K562 (cell line): ENCODE results near the gene SLC23A2. TPM values are rescaled to one million over a fixed set of nuclear protein-coding genes. Genes with fewer than 3 reads are reported as not detected.

Experiments
- ATAC-seq: fragments of 200-7000 bp; cut with Tn5 transposase; 3 replicates; pipeline ENCODE4 v1.9.1; 2020; ENCODE audit warnings: moderate library complexity
- BruUV-seq: library from RNA; stranded (reverse); fragments of 400-500 nt; replicated peaks from 2 replicates; lab custom pipeline; 2021; lab: Mats Ljungman, UMichigan
- CTCF ChIA-PET: fragments of 300-600 bp; formaldehyde crosslinking; extraction: SDS; loops from one replicate; lab custom pipeline; 2021; ENCODE audit warnings: low intra/inter-chr PET ratio; lab: Yijun Ruan, JAX
- POLR2A ChIA-PET: fragments of 300-600, 350-650 bp; sonication (Branson Sonifier 250); formaldehyde crosslinking; extraction: SDS; loops from one replicate; lab custom pipeline; 2021; ENCODE audit warnings: antibody characterized with exemption, inconsistent platforms; lab: Yijun Ruan, JAX
- DNase-seq, 4 experiments: peaks; one replicate each; pipeline versions ENCODE4 v3.0.0 to v3.0.0-alpha.2; 2011 to 2018; ENCODE audit warnings: low spot score in 3 of 4, mixed read lengths in 3 of 4; ENCODE audit errors: extremely low read depth in 1 of 4
- FAIRE-seq: peaks from 2 replicates; lab custom pipeline; 2011; peaks lifted over from hg19 to GRCh38; lab: Jason Lieb, UNC
- H2AFZ ChIP-seq: 2 replicates; pipeline ENCODE4 v1.6.0; 2011; ENCODE audit warnings: low read depth, low read length, control low read depth, inconsistent platforms
- H3K27ac ChIP-seq: fragments of 200-600 bp; 3 replicates; pipeline ENCODE4 v1.8.0; 2011; ENCODE audit warnings: low read depth, mild to moderate bottlenecking, control low read depth, inconsistent platforms, low read length, moderate library complexity, mixed read lengths; ENCODE audit errors: extremely low read depth
- H3K27me3 ChIP-seq, 2 experiments: fragments of 300-600 bp in 1 of 2; 2 replicates in 1 of 2; 3 replicates in 1 of 2; pipeline versions ENCODE4 v1.6.0 to v1.8.0; 2011; ENCODE audit warnings: inconsistent platforms in 2 of 2, low read length in 2 of 2, mild to moderate bottlenecking in 1 of 2, mixed read lengths in 1 of 2, moderate library complexity in 1 of 2; ENCODE audit not compliant: control insufficient read depth in 2 of 2, insufficient read depth in 2 of 2
- H3K36me3 ChIP-seq: fragments of 300-600 bp; 3 replicates; pipeline ENCODE4 v1.8.0; 2011; ENCODE audit warnings: mild to moderate bottlenecking, low read length, inconsistent platforms; ENCODE audit not compliant: control insufficient read depth, insufficient read depth
- H3K4me1 ChIP-seq, 2 experiments: fragments of 200-600 bp in 1 of 2; replicated peaks in 1 of 2; 2 replicates in 1 of 2; 3 replicates in 1 of 2; pipeline versions ENCODE4 v1.5.1 to v1.8.0; 2011; ENCODE audit warnings: inconsistent platforms in 2 of 2, low read length in 2 of 2, mild to moderate bottlenecking in 1 of 2, mixed read lengths in 1 of 2, moderate library complexity in 1 of 2; ENCODE audit not compliant: control insufficient read depth in 2 of 2, insufficient read depth in 2 of 2
- H3K4me2 ChIP-seq: 2 replicates; pipeline ENCODE4 v1.6.1; 2011; ENCODE audit warnings: low read length, control low read depth, inconsistent platforms, mixed read lengths; ENCODE audit not compliant: insufficient read depth
- H3K4me3 ChIP-seq: fragments of 200-600 bp; sonication (generic), shearing (Covaris generic); 2 replicates; pipeline ENCODE4 v1.5.1; 2016; ENCODE audit warnings: control low read depth, inconsistent platforms
- H3K79me2 ChIP-seq: fragments of 200-600 bp; 3 replicates; pipeline ENCODE4 v1.8.0; 2011; ENCODE audit warnings: low read length, inconsistent platforms; ENCODE audit not compliant: control insufficient read depth, insufficient read depth
- H3K9ac ChIP-seq, 2 experiments: 2 replicates each; pipeline versions ENCODE4 v1.6.0 to v1.6.1; 2011; ENCODE audit warnings: low read depth in 2 of 2, low read length in 2 of 2, control low read depth in 1 of 2, inconsistent platforms in 1 of 2, mild to moderate bottlenecking in 1 of 2, mixed read lengths in 1 of 2; ENCODE audit not compliant: insufficient read depth in 1 of 2
- H3K9me1 ChIP-seq: one replicate; pipeline ENCODE4 v1.6.0; 2011; ENCODE audit warnings: inconsistent platforms, mild to moderate bottlenecking, low read length, moderate library complexity; ENCODE audit not compliant: control insufficient read depth, insufficient read depth
- H3K9me3 ChIP-seq: replicated peaks from 2 replicates; pipeline ENCODE4 v1.5.1; 2011; ENCODE audit warnings: low read depth, low read length, inconsistent platforms; ENCODE audit not compliant: control insufficient read depth, insufficient read depth
- H4K20me1 ChIP-seq: replicated peaks from 2 replicates; pipeline ENCODE4 v1.6.1; 2011; ENCODE audit warnings: low read length, inconsistent platforms, mixed read lengths; ENCODE audit not compliant: control insufficient read depth, insufficient read depth
- CBFA2T2 ChIP-seq: fragments of 450-650 bp; conservative IDR thresholded peaks from 2 replicates; pipeline ENCODE4 v1.6.1; 2017; ENCODE audit warnings: mild to moderate bottlenecking
- CBX2 ChIP-seq: fragments of 200-600 bp; sonication (generic); IDR thresholded peaks from one replicate; pipeline ENCODE4 v1.6.1; 2012; ENCODE audit warnings: mild to moderate bottlenecking, low read length, inconsistent platforms; ENCODE audit not compliant: insufficient read depth, poor library complexity, severe bottlenecking
- HNRNPUL1 ChIP-seq: fragments of 200-400 bp; formaldehyde crosslinking; IDR thresholded peaks from 2 replicates; pipeline ENCODE4 v1.6.1; 2017; ENCODE audit warnings: low read length
- JUND ChIP-seq, 2 experiments: IDR thresholded peaks; 2 replicates in 1 of 2; 3 replicates in 1 of 2; pipeline ENCODE4 v1.6.1; 2011; ENCODE audit warnings: borderline replicate concordance in 2 of 2, low read depth in 2 of 2, low read length in 2 of 2, improper control_type of control experiment in 1 of 2, missing biosample characterization in 1 of 2, missing genetic modification characterization in 1 of 2, missing genetic modification reagents in 1 of 2
- MLLT1 ChIP-seq, 2 experiments: fragments of 450-650 bp; IDR thresholded peaks; 2 replicates each; pipeline ENCODE4 v1.6.1; 2016
- MTA3 ChIP-seq: fragments of 450-650 bp; formaldehyde crosslinking; IDR thresholded peaks from 2 replicates; pipeline ENCODE4 v1.6.1; 2017; ENCODE audit warnings: mild to moderate bottlenecking, borderline replicate concordance
- TARDBP ChIP-seq: fragments of 450-650 bp; IDR thresholded peaks from 2 replicates; pipeline ENCODE4 v1.6.1; 2016
- ZNF121 ChIP-seq: sonication (generic); formaldehyde crosslinking; conservative IDR thresholded peaks from 2 replicates; pipeline ENCODE4 v1.8.0; 2022; ENCODE audit warnings: missing genetic modification reagents
- ZNF146 ChIP-seq: IDR thresholded peaks from one replicate; pipeline ENCODE4 v1.6.1; 2018; ENCODE audit warnings: missing compliant biosample characterization; ENCODE audit not compliant: unreplicated experiment
- WGBS: fragments of 100-300 bp; shearing (Covaris generic); methylation state at CpG from one replicate; pipeline ENCODE4 v1.1.6; 2016; ENCODE audit warnings: low coverage, mixed read lengths; ENCODE audit not compliant: insufficient coverage; ENCODE audit errors: missing lambda C conversion rate; 5-methylcytosine and 5-hydroxymethylcytosine counted together
- in situ Hi-C: fragments of 300-500 bp; cut with MboI; formaldehyde crosslinking; loops from 4 replicates; pipeline ENCODE4 v1.15.0; 2018; ENCODE audit warnings: inconsistent platforms, mixed read lengths
- intact Hi-C: fragments of 100-400 bp; cut with micrococcal nuclease; formaldehyde crosslinking; loops from 2 replicates; pipeline ENCODE4 v1.14.2; 2022
- polyA plus RNA-seq, 8 experiments: library from polyadenylated mRNA; depleted of rRNA in 4 of 8; stranded (reverse) in 5 of 8; unstranded in 3 of 8; fragments of >200 nt; fragmentation: Nextera tagmentation in 2 of 8; fragmentation: Illumina TruSeq in 1 of 8; extraction: Ambion mirVana in 2 of 8; extraction: Trizol in 1 of 8; gene quantifications; 2 replicates each; pipeline versions ENCODE4 v1.2.1 to v1.2.3, GENCODE V29; 2011 to 2014; ENCODE audit warnings: inconsistent platforms in 1 of 8, missing spikeins in 1 of 8
- total RNA-seq, 7 experiments: library from RNA; depleted of rRNA in 6 of 7; stranded (reverse); fragments of >200 nt in 6 of 7; fragmentation: Illumina TruSeq in 2 of 7; extraction: Trizol in 2 of 7; gene quantifications; 2 replicates each; pipeline versions ENCODE4 v1.2.1 to v1.2.3, GENCODE V29; 2011 to 2021; ENCODE audit warnings: low replicate concordance in 1 of 7
- TF ChIP-seq, protein P1 (sequence below), 2 experiments: IDR thresholded peaks; 2 replicates each; pipeline ENCODE4 v1.6.1; 2012; ENCODE audit warnings: improper control_type of control experiment in 2 of 2, low read depth in 2 of 2, low read length in 2 of 2, borderline replicate concordance in 1 of 2

Gene SLC23A2
- total and polyA plus RNA-seq, 9 of the 15 experiments (the other 6 are each of a cell fraction or from before 2014, with no cell fraction given), result 0.39 to 6.7 (median 3.2) TPM

DNA sequence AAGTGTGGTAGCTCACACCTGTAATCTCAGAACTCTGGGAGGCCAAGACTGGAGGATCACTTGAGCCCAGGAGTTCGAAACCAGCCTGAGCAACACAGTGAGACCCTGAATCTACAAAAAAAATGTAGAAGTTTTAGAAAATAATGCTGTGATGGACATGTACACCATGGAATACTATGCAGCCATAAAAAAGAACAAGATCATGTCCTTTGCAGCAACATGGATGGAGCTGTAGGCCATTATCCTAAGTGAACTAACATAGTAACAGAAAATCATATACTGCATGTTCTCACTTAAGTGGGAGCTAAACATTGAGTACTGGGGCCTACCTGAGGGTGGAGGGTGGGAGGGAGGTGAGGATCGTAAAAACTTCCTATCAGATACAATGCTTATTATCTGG lies 168.8 kb downstream of the SLC23A2 start:
- Histone ChIP-seq H3K27ac (no peak overlapping the region), H3K9me1 (peaks cover 3% of the 10 kb centered on the region), H3K9me3 (no peaks in the 10 kb centered on the region), H4K20me1 (no peaks in the 10 kb centered on the region), H3K4me1 (no peaks in the 10 kb centered on the region), H3K4me3 (no peak overlapping the region), H3K4me2 (no peak overlapping the region), H3K36me3 (no peaks in the 10 kb centered on the region), H2AFZ (no peak overlapping the region), H3K9ac (no peak overlapping the region), H3K27me3 (peaks cover 3 to 11% of the 10 kb centered on the region in 2 experiments; a peak in 3 of 5 replicates), H3K79me2 (no peaks in the 10 kb centered on the region)
- TF ChIP-seq JUND (IDR thresholded peaks at IDR 0.05; ENCODE audit: borderline replicate concordance, low read depth, low read length) (no peak), JUND (tag; IDR thresholded peaks at IDR 0.05; ENCODE audit: borderline replicate concordance, low read depth, low read length) (no peak), CBX2 (no peak), ZNF121 (CRISPR knock-in tag) (no peak), ZNF146 (CRISPR knock-in tag) (peak; percentile 58)
- DNase-seq (no peak), FAIRE-seq (no peak), ATAC-seq (no peak)
- 0% methylated on average over 2 of the region's 2 CpGs for WGBS
- CTCF ChIA-PET, result no interaction called here
- in situ Hi-C loops, result no loop called here
- POLR2A ChIA-PET, result no interaction called here
- BruUV-seq, result no TSS peak
- intact Hi-C loops, result no loop called here

DNA sequence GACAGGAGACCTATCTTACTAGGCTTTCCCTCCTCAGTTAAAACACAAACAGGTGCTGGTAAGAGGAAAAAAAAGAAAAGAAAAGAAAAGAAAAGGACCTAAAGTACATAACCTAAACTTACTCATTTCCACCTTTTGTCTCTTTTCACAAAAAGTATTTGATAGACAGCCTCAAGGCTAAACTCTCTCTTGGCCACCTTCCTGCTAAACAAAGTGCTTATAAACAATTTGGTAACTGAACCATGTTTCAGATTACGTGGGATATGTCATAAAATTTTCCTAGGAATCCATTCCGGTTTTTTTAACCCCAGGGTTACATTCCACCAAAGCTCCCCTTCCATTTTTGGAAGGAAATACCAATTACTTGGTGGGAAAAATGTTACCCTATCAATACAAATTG lies 170.6 kb downstream of the SLC23A2 start:
- H3K4me2 ChIP-seq, result no peak overlapping the region
- no peak overlapping the region for H3K4me3 ChIP-seq
- in situ Hi-C loops, result no loop called here
- ATAC-seq (no peak), DNase-seq (no peak), FAIRE-seq (no peak)
- 0% methylated on average over 2 of the region's 2 CpGs for WGBS
- ChIA-PET CTCF (no interaction called here), POLR2A (no interaction called here)
- H3K27ac ChIP-seq, result no peak overlapping the region
- H3K9me3 ChIP-seq, result no peaks in the 10 kb centered on the region
- no peaks in the 10 kb centered on the region for H3K9me1 ChIP-seq
- H3K27me3 ChIP-seq, result peaks cover 0 to 11% of the 10 kb centered on the region in 2 experiments; a peak in 2 of 5 replicates
- H3K36me3 ChIP-seq, result no peaks in the 10 kb centered on the region
- H3K9ac ChIP-seq, result no peak overlapping the region
- no peaks in the 10 kb centered on the region for H3K79me2 ChIP-seq
- H4K20me1 ChIP-seq, result no peaks in the 10 kb centered on the region
- BruUV-seq, result no TSS peak
- intact Hi-C loops, result no loop called here
- H3K4me1 ChIP-seq, result no peaks in the 10 kb centered on the region
- H2AFZ ChIP-seq, result no peak overlapping the region
- TF ChIP-seq TARDBP (no peak), MTA3 (no peak), MLLT1 (IDR thresholded peaks at IDR 0.05) (no peak), HNRNPUL1 (no peak), CBFA2T2 (no peak)
- TF ChIP-seq, protein P1, sequence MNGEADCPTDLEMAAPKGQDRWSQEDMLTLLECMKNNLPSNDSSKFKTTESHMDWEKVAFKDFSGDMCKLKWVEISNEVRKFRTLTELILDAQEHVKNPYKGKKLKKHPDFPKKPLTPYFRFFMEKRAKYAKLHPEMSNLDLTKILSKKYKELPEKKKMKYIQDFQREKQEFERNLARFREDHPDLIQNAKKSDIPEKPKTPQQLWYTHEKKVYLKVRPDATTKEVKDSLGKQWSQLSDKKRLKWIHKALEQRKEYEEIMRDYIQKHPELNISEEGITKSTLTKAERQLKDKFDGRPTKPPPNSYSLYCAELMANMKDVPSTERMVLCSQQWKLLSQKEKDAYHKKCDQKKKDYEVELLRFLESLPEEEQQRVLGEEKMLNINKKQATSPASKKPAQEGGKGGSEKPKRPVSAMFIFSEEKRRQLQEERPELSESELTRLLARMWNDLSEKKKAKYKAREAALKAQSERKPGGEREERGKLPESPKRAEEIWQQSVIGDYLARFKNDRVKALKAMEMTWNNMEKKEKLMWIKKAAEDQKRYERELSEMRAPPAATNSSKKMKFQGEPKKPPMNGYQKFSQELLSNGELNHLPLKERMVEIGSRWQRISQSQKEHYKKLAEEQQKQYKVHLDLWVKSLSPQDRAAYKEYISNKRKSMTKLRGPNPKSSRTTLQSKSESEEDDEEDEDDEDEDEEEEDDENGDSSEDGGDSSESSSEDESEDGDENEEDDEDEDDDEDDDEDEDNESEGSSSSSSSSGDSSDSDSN (IDR thresholded peaks at IDR 0.05; ENCODE audit: borderline replicate concordance in 1 of 2, low read depth in 2 of 2, low read length in 2 of 2), result no peak
